DND-41 (cell line): ENCODE measurements around the gene CDK19.

Source experiments
- ATAC-seq: fragments of 200-7000 bp; cut with Tn5 transposase; 3 replicates; pipeline ENCODE4 v1.9.1; 2021; ENCODE audit warnings: low read depth; ENCODE audit not compliant: insufficient read depth
- DNase-seq: peaks from one replicate; pipeline ENCODE4 v3.0.0-alpha.2; 2020
- H2AFZ ChIP-seq: 2 replicates; pipeline ENCODE4 v1.6.0; 2012; ENCODE audit warnings: low read depth, low read length
- H3K27ac ChIP-seq: 2 replicates; pipeline ENCODE4 v1.5.1; 2012; ENCODE audit warnings: low read length, inconsistent platforms
- H3K27me3 ChIP-seq: fragments of 200-600 bp; sonication (generic); 2 replicates; pipeline ENCODE4 v1.6.0; 2012; ENCODE audit warnings: low read length, mild to moderate bottlenecking, inconsistent platforms; ENCODE audit not compliant: insufficient read depth, poor library complexity
- H3K36me3 ChIP-seq: 2 replicates; pipeline ENCODE4 v1.5.1; 2012; ENCODE audit warnings: low read length, inconsistent platforms; ENCODE audit not compliant: insufficient read depth
- H3K4me1 ChIP-seq: 2 replicates; pipeline ENCODE4 v1.5.1; 2012; ENCODE audit warnings: mild to moderate bottlenecking, low read length; ENCODE audit not compliant: insufficient read depth
- H3K4me2 ChIP-seq: 2 replicates; pipeline ENCODE4 v1.6.0; 2012; ENCODE audit warnings: mild to moderate bottlenecking, moderate library complexity, low read length, inconsistent platforms; ENCODE audit not compliant: insufficient read depth
- H3K4me3 ChIP-seq, 2 experiments: fragments of 200-600 bp in 1 of 2; shearing (Covaris generic) in 1 of 2; 2 replicates each; pipeline ENCODE4 v1.5.1; 2012 to 2016; ENCODE audit warnings: inconsistent platforms in 2 of 2, low read length in 2 of 2, mild to moderate bottlenecking in 2 of 2, low read depth in 1 of 2, moderate library complexity in 1 of 2
- H3K79me2 ChIP-seq: 2 replicates; pipeline ENCODE4 v1.6.0; 2012; ENCODE audit warnings: low read length, inconsistent platforms; ENCODE audit not compliant: insufficient read depth
- H3K9ac ChIP-seq: 2 replicates; pipeline ENCODE4 v1.6.0; 2012; ENCODE audit warnings: low read depth, mild to moderate bottlenecking, inconsistent platforms, low read length, moderate library complexity
- H3K9me3 ChIP-seq: 2 replicates; pipeline ENCODE4 v1.5.1; 2012; ENCODE audit warnings: low read length, moderate library complexity, mild to moderate bottlenecking, inconsistent platforms; ENCODE audit not compliant: insufficient read depth, severe bottlenecking
- H4K20me1 ChIP-seq: 2 replicates; pipeline ENCODE4 v1.6.0; 2012; ENCODE audit warnings: low read length; ENCODE audit not compliant: insufficient read depth
- EZH2 ChIP-seq: IDR thresholded peaks from 3 replicates; pipeline ENCODE4 v1.6.1; 2012; ENCODE audit warnings: borderline replicate concordance, low read depth, mild to moderate bottlenecking, moderate library complexity, low read length, inconsistent platforms; ENCODE audit not compliant: severe bottlenecking
- TF ChIP-seq, protein P1 (sequence below): IDR thresholded peaks from 2 replicates; pipeline ENCODE4 v1.5.1; 2012; ENCODE audit warnings: borderline replicate concordance, low read length, moderate library complexity, mild to moderate bottlenecking; ENCODE audit not compliant: poor library complexity, severe bottlenecking; ENCODE audit errors: extremely low read depth

Gene CDK19

DNA sequence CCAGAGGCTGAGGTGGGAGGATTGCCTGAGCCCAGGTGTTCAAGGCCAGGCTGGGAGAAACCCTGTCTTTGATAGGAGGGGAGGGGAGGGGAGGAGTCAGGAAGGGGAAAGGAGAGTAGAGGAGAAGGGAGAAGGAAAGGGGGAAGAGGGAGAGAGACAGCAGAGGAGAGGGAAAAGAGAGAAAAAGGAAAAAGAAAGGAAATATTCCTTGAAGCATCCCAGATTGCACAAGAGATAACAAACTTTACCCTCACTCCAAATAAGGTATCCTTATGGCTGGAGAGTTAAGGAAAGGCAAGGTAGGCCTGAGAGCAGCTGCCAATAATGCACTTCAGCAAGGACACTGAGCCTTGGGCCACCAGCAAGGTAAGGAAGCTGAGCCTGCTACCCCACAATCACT lies 172.6 kb downstream of the CDK19 start:
- ATAC-seq = no peak
- no peak overlapping the region for H3K4me2 ChIP-seq
- no peaks in the 10 kb centered on the region for H3K27me3 ChIP-seq
- H3K4me3 ChIP-seq = no peak overlapping the region
- no peak for TF ChIP-seq EZH2
- TF ChIP-seq, protein P1, sequence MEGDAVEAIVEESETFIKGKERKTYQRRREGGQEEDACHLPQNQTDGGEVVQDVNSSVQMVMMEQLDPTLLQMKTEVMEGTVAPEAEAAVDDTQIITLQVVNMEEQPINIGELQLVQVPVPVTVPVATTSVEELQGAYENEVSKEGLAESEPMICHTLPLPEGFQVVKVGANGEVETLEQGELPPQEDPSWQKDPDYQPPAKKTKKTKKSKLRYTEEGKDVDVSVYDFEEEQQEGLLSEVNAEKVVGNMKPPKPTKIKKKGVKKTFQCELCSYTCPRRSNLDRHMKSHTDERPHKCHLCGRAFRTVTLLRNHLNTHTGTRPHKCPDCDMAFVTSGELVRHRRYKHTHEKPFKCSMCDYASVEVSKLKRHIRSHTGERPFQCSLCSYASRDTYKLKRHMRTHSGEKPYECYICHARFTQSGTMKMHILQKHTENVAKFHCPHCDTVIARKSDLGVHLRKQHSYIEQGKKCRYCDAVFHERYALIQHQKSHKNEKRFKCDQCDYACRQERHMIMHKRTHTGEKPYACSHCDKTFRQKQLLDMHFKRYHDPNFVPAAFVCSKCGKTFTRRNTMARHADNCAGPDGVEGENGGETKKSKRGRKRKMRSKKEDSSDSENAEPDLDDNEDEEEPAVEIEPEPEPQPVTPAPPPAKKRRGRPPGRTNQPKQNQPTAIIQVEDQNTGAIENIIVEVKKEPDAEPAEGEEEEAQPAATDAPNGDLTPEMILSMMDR = no peak
- H3K9ac ChIP-seq = no peak overlapping the region
- H3K27ac ChIP-seq = no peak overlapping the region
- H3K36me3 ChIP-seq = peaks cover 17% of the 10 kb centered on the region
- DNase-seq = no peak
- H3K4me1 ChIP-seq = no peaks in the 10 kb centered on the region
- no peaks in the 10 kb centered on the region for H4K20me1 ChIP-seq
- no peaks in the 10 kb centered on the region for H3K9me3 ChIP-seq
- H3K79me2 ChIP-seq = no peaks in the 10 kb centered on the region
- H2AFZ ChIP-seq = no peak overlapping the region

- Histone ChIP-seq H3K36me3 (peaks cover 6% of the 10 kb centered on the region; the same call in 1 of the 2 replicates), H3K4me3 (no peak overlapping the region), H3K79me2 (no peaks in the 10 kb centered on the region), H3K9ac (no peak overlapping the region), H4K20me1 (no peaks in the 10 kb centered on the region), H3K4me1 (no peaks in the 10 kb centered on the region), H3K9me3 (no peaks in the 10 kb centered on the region), H2AFZ (no peak overlapping the region), H3K27ac (no peak overlapping the region), H3K27me3 (no peaks in the 10 kb centered on the region), H3K4me2 (no peak overlapping the region)
- DNase-seq (no peak), ATAC-seq (no peak)
- TF ChIP-seq, protein P1 = no peak
- TF ChIP-seq EZH2 = no peak
Measured at GRCh38 chr6:110636781-110637180, 178.5 kb downstream of the CDK19 start.

GRCh38 chr6:110635096-110635495 lies 180.2 kb downstream of the CDK19 start:
- ATAC-seq = no peak
- Histone ChIP-seq H3K27me3 (no peaks in the 10 kb centered on the region), H3K36me3 (peaks cover 6% of the 10 kb centered on the region; the same call in 1 of the 2 replicates), H3K4me2 (no peak overlapping the region), H3K9me3 (no peaks in the 10 kb centered on the region), H4K20me1 (no peaks in the 10 kb centered on the region), H2AFZ (no peak overlapping the region), H3K9ac (no peak overlapping the region), H3K4me1 (no peaks in the 10 kb centered on the region), H3K4me3 (no peak overlapping the region), H3K79me2 (no peaks in the 10 kb centered on the region), H3K27ac (no peak overlapping the region)
- TF ChIP-seq, protein P1 = no peak
- no peak for TF ChIP-seq EZH2
- no peak for DNase-seq

DNA sequence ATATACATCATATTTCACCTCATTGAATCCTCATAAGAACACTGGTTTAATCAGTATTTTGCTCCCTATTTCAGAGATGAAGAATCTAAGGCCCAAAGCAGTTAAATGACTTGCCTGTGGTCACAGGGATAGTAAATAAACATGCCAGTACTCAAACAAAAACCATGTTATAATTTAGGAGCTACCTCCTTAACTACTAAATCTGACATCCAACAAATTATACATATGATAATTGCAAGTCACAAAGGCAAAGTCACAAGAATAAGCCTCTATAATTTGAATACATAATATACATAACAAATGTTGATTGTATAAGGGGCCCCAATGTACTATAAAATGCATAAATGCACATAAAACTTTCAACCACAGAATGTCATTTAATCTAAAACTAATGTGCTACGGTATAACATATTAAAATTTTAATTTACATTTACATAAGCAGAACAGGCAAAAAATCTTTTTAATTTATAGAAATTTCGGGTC lies 181.5 kb downstream of the CDK19 start:
- Histone ChIP-seq H3K9ac (no peak overlapping the region), H3K36me3 (peaks cover 12% of the 10 kb centered on the region; the same call in 1 of the 2 replicates), H2AFZ (no peak overlapping the region), H3K27me3 (no peaks in the 10 kb centered on the region), H3K27ac (no peak overlapping the region), H3K9me3 (no peaks in the 10 kb centered on the region), H3K4me3 (no peak overlapping the region), H3K4me1 (no peaks in the 10 kb centered on the region), H4K20me1 (no peaks in the 10 kb centered on the region), H3K79me2 (no peaks in the 10 kb centered on the region), H3K4me2 (no peak overlapping the region)
- ATAC-seq = no peak
- no peak for DNase-seq
- TF ChIP-seq, protein P1 = no peak
- no peak for TF ChIP-seq EZH2
